Suppressor macrophage treated with lipopolysaccharide for 4 hours (primary cell): Measurements from ENCODE around the gene FGF14.
A peak's percentile ranks its signal among the peaks of the same experiment; 100 is the strongest.
"Not testable (repeated sequence)": the region's sequence is repeated elsewhere in the genome, so short reads cannot be mapped to it uniquely, and the experiment has no call there.

Experiments
- DNase-seq: peaks from one replicate; pipeline ENCODE4 v3.0.0-alpha.2; 2020

Gene FGF14

GRCh38 chr13:102187313-102187712 lies 214.5 kb downstream of the FGF14 start:
- no peak for DNase-seq

- DNase-seq: no peak
Observed at GRCh38 chr13:102185375-102185984, 216.4 kb downstream of the FGF14 start.

GRCh38 chr13:102183509-102184182 lies 218.2 kb downstream of the FGF14 start:
- DNase-seq: no peak

GRCh38 chr13:102182170-102182569 lies 219.7 kb downstream of the FGF14 start:
- no peak for DNase-seq

- DNase-seq: no peak
Observed at GRCh38 chr13:102177431-102177830, 224.4 kb downstream of the FGF14 start.

- no peak for DNase-seq
Observed at GRCh38 chr13:102176846-102177245, 225.0 kb downstream of the FGF14 start.

- DNase-seq: no peak
Observed at GRCh38 chr13:102172406-102172805, 229.4 kb downstream of the FGF14 start.

GRCh38 chr13:102170305-102170704 lies 231.5 kb downstream of the FGF14 start:
- no peak for DNase-seq

- DNase-seq: no peak
Observed at GRCh38 chr13:102169471-102170015, 232.3 kb downstream of the FGF14 start.

- DNase-seq: no peak
Observed at GRCh38 chr13:102152790-102153189, 249.1 kb downstream of the FGF14 start.

GRCh38 chr13:102147353-102147752 lies 254.5 kb downstream of the FGF14 start:
- DNase-seq: no peak

- DNase-seq: no peak
Observed at GRCh38 chr13:102145750-102146149, 256.1 kb downstream of the FGF14 start.

- no peak for DNase-seq
Observed at GRCh38 chr13:102142473-102142826, 259.4 kb downstream of the FGF14 start.

GRCh38 chr13:102141625-102142472 lies 260.0 kb downstream of the FGF14 start:
- peak; percentile 19 for DNase-seq

- no peak for DNase-seq
Observed at GRCh38 chr13:102139626-102140025, 262.2 kb downstream of the FGF14 start.

GRCh38 chr13:102138635-102139190 lies 263.1 kb downstream of the FGF14 start:
- no peak for DNase-seq

- DNase-seq: not testable (repeated sequence)
Observed at GRCh38 chr13:102137904-102138303, 263.9 kb downstream of the FGF14 start.

- no peak for DNase-seq
Observed at GRCh38 chr13:102136735-102137296, 265.0 kb downstream of the FGF14 start.

- DNase-seq: no peak
Observed at GRCh38 chr13:102132777-102133295, 269.0 kb downstream of the FGF14 start.

GRCh38 chr13:102131246-102131645 lies 270.6 kb downstream of the FGF14 start:
- no peak for DNase-seq

- peak; percentile 2 for DNase-seq
Observed at GRCh38 chr13:102128216-102128810, 273.5 kb downstream of the FGF14 start.

- DNase-seq: no peak
Observed at GRCh38 chr13:102127153-102127552, 274.7 kb downstream of the FGF14 start.
